ENCODE results near the gene RAD51B.

DNA sequence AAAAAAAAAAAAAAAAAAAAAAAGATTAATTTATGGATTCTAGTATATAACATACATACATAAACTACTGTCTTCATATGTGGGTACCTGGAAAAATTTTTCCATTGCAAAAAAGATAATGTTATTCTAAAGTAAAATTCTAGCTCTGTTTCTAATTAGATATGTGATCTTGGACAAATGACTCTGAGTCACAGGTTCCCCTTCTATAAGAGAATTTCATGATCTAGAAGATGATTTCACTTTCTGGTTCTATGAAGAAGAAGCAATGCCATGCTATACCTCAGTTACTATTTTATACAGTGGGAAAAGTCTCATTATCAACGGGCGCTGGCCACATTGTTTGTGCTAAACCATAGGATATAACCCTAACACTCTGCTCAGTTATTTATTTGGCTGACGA lies 622.0 kb downstream of the RAD51B start:
- no peak for TF ChIP-seq EZH2 (IDR thresholded peaks at IDR 0.05; ENCODE audit: borderline replicate concordance, low read depth, low read length, poor library complexity, severe bottlenecking)
- TF ChIP-seq, protein P1, sequence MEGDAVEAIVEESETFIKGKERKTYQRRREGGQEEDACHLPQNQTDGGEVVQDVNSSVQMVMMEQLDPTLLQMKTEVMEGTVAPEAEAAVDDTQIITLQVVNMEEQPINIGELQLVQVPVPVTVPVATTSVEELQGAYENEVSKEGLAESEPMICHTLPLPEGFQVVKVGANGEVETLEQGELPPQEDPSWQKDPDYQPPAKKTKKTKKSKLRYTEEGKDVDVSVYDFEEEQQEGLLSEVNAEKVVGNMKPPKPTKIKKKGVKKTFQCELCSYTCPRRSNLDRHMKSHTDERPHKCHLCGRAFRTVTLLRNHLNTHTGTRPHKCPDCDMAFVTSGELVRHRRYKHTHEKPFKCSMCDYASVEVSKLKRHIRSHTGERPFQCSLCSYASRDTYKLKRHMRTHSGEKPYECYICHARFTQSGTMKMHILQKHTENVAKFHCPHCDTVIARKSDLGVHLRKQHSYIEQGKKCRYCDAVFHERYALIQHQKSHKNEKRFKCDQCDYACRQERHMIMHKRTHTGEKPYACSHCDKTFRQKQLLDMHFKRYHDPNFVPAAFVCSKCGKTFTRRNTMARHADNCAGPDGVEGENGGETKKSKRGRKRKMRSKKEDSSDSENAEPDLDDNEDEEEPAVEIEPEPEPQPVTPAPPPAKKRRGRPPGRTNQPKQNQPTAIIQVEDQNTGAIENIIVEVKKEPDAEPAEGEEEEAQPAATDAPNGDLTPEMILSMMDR (conservative IDR thresholded peaks at IDR 0.05; ENCODE audit: low read depth, low read length), result no peak

Measured in A673 (cell line).